ENCODE data around the gene IL4.

Gene IL4

DNA sequence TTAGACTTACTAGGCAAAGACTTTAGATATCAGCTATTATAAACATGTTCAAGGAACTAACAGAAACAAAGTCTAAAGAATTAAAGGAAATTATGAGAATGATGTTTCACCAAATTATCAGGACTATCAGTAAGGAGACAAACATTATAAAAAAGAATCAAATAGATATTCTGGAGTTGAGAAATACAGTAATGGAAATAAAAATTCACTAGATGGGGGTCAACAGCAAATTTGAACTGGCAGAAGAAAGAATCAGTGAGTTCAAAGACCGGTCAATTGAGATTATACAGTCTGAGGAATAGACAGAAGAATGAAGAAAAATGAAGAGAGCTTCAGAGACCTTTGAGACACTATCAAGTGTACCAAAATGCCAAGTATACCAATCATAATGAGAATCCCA, 25.4 kb upstream of the IL4 start:
- TF ChIP-seq, protein P1, sequence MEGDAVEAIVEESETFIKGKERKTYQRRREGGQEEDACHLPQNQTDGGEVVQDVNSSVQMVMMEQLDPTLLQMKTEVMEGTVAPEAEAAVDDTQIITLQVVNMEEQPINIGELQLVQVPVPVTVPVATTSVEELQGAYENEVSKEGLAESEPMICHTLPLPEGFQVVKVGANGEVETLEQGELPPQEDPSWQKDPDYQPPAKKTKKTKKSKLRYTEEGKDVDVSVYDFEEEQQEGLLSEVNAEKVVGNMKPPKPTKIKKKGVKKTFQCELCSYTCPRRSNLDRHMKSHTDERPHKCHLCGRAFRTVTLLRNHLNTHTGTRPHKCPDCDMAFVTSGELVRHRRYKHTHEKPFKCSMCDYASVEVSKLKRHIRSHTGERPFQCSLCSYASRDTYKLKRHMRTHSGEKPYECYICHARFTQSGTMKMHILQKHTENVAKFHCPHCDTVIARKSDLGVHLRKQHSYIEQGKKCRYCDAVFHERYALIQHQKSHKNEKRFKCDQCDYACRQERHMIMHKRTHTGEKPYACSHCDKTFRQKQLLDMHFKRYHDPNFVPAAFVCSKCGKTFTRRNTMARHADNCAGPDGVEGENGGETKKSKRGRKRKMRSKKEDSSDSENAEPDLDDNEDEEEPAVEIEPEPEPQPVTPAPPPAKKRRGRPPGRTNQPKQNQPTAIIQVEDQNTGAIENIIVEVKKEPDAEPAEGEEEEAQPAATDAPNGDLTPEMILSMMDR (IDR thresholded peaks at IDR 0.05; ENCODE audit: extremely low read depth, missing control alignments), result no peak
- DNase-seq (ENCODE audit: low spot score), result no peak

DNA sequence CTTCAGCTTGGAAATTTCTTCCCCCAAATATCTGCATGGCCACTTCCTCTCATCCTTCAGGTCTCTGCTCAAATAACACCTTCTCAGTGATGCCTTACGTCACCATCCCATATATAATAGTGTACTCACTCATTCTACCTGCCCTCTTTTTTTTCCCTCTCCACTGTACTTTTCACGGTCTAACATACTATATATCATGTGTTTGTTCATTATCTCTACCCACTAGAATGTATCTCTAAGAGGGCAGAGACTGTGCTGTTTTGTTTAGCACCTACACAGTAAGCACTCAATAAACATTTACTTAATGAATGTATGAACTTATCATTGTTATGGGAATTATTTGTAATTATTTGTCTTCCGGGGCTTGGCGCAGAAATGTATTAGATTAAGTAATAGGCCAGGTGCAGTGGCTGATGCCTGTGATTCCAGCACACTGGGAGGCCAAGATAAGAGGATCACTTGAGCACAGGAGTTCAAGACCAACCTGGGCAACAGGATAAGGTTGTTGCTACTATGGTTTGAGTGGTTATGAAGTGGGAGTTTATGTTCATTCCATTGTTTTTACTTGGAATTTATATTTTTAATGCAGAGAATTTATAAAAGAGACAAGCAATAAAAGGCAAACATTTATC, 21.8 kb upstream of the IL4 start:
- DNase-seq (ENCODE audit: low spot score), result no peak
- TF ChIP-seq, protein P1 (IDR thresholded peaks at IDR 0.05; ENCODE audit: extremely low read depth, missing control alignments), result no peak

- TF ChIP-seq, protein P1 (IDR thresholded peaks at IDR 0.05; ENCODE audit: extremely low read depth, missing control alignments), result no peak
- no peak for DNase-seq (ENCODE audit: low spot score)
These were observed 20.1 kb upstream of the IL4 start for GRCh38 chr5:132653716-132654115.

GRCh38 chr5:132655821-132656773, 17.7 kb upstream of the IL4 start:
- DNase-seq (ENCODE audit: low spot score), result peak; percentile 62
- TF ChIP-seq, protein P1 (IDR thresholded peaks at IDR 0.05; ENCODE audit: extremely low read depth, missing control alignments), result peak; percentile 47

- TF ChIP-seq, protein P1 (IDR thresholded peaks at IDR 0.05; ENCODE audit: extremely low read depth, missing control alignments), result no peak
- no peak for DNase-seq (ENCODE audit: low spot score)
These were observed 16.9 kb upstream of the IL4 start for GRCh38 chr5:132656774-132657355.

DNA sequence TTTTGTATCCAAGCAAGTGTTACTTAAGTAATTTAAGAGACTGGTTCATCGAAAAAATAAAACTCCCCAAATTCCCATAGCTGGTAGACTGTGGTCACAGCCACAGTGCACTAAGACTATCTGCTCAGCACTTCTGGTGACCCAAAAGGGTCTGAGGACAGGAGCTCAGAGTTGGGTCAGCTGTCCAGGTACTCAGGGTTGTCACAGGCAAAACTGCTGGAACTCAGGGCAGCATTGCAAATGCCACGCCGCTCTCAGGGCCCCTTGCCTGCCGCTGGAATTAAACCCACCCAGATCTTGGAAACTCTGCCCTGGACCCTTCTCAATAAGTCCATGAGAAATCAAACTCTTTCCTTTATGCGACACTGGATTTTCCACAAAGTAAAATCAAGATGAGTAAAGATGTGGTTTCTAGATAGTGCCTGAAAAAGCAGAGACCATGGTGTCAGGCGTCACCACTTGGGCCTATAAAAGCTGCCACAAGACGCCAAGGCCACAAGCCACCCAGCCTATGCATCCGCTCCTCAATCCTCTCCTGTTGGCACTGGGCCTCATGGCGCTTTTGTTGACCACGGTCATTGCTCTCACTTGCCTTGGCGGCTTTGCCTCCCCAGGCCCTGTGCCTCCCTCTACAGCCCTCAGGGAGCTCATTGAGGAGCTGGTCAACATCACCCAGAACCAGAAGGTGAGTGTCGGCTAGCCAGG, 16.0 kb upstream of the IL4 start, which contains the start of gene IL13:
TSS of gene IL13 (plus strand) at position 498 of the 705 bp plus-strand sequence. CDS start at position 512, 14 bp downstream.
- no peak for DNase-seq (ENCODE audit: low spot score)
- TF ChIP-seq, protein P1 (IDR thresholded peaks at IDR 0.05; ENCODE audit: extremely low read depth, missing control alignments), result no peak

Data from GM20000 (cell line).